HepG2 (cell line): Measurements from ENCODE around the gene MAPK11. TPM values are rescaled to one million over a fixed set of nuclear protein-coding genes. Genes with fewer than 3 reads are reported as not detected.

ENCODE experiments used
- ATAC-seq: fragments of 200-7000 bp; cut with Tn5 transposase; 3 replicates; pipeline ENCODE4 v1.9.1; 2020; ENCODE audit warnings: mild to moderate bottlenecking, moderate library complexity
- BruUV-seq: library from RNA; stranded (reverse); fragments of 400-500 nt; replicated peaks from 2 replicates; lab custom pipeline; 2021; lab: Mats Ljungman, UMichigan
- CTCF ChIA-PET: fragments of 300-600 bp; formaldehyde crosslinking; extraction: SDS; loops from one replicate; lab custom pipeline; 2021; ENCODE audit warnings: low total read pairs, inconsistent platforms, low intra/inter-chr PET ratio; lab: Yijun Ruan, JAX
- POLR2A ChIA-PET: fragments of 350-600 bp; sonication (Branson Sonifier 250); formaldehyde crosslinking; loops from one replicate; lab custom pipeline; 2020; ENCODE audit warnings: antibody characterized with exemption, inconsistent platforms; lab: Yijun Ruan, JAX
- DNase-seq: peaks from one replicate; pipeline ENCODE4 v3.0.0-alpha.2; 2015; ENCODE audit warnings: low spot score
- FAIRE-seq: peaks from 3 replicates; lab custom pipeline; 2011; peaks lifted over from hg19 to GRCh38; lab: Jason Lieb, UNC
- H2AFZ ChIP-seq: one replicate; pipeline ENCODE4 v1.6.1; 2011; ENCODE audit warnings: low read length, inconsistent platforms
- H3K27ac ChIP-seq: fragments of 300-600 bp; 3 replicates; pipeline ENCODE4 v1.8.0; 2011; ENCODE audit warnings: mixed run types, mild to moderate bottlenecking, mixed read lengths, low read length, inconsistent platforms; ENCODE audit not compliant: insufficient read depth; ENCODE audit errors: extremely low read length
- H3K27me3 ChIP-seq, 2 experiments: fragments of 200-600 bp in 1 of 2; 2 replicates in 1 of 2; 3 replicates in 1 of 2; pipeline versions ENCODE4 v1.6.0 to v1.8.0; 2011; ENCODE audit warnings: low read length in 2 of 2, mild to moderate bottlenecking in 2 of 2, moderate library complexity in 2 of 2, inconsistent platforms in 1 of 2; ENCODE audit not compliant: insufficient read depth in 2 of 2, control insufficient read depth in 1 of 2
- H3K36me3 ChIP-seq, 2 experiments: fragments of 200-600 bp in 1 of 2; replicated peaks in 1 of 2; 2 replicates in 1 of 2; 3 replicates in 1 of 2; pipeline versions ENCODE4 v1.5.1 to v1.8.0; 2011; ENCODE audit warnings: low read length in 2 of 2, inconsistent platforms in 1 of 2; ENCODE audit not compliant: insufficient read depth in 2 of 2, control insufficient read depth in 1 of 2
- H3K4me1 ChIP-seq: 2 replicates; pipeline ENCODE4 v1.5.1; 2012; ENCODE audit warnings: low read length, inconsistent platforms; ENCODE audit not compliant: insufficient read depth
- H3K4me2 ChIP-seq: 2 replicates; pipeline ENCODE4 v1.6.0; 2011; ENCODE audit warnings: low read depth, low read length, inconsistent platforms
- H3K4me3 ChIP-seq, 3 experiments: fragments of 200-600 bp in 1 of 3; sonication (generic), shearing (Covaris generic) in 1 of 3; replicated peaks in 1 of 3; 2 replicates each; pipeline ENCODE4 v1.5.1; 2011 to 2016; ENCODE audit warnings: low read length in 3 of 3, inconsistent platforms in 2 of 3, low read depth in 2 of 3, mild to moderate bottlenecking in 2 of 3, control low read depth in 1 of 3, mixed read lengths in 1 of 3; ENCODE audit not compliant: insufficient read depth in 1 of 3
- H3K79me2 ChIP-seq: one replicate; pipeline ENCODE4 v1.6.1; 2011; ENCODE audit warnings: low read length, inconsistent platforms; ENCODE audit not compliant: insufficient read depth
- H3K9ac ChIP-seq: 2 replicates; pipeline ENCODE4 v1.6.0; 2011; ENCODE audit warnings: mild to moderate bottlenecking, low read depth, low read length, inconsistent platforms; ENCODE audit not compliant: insufficient read depth
- H3K9me3 ChIP-seq: 2 replicates; pipeline ENCODE4 v1.5.1; 2012; ENCODE audit warnings: mild to moderate bottlenecking, low read length
- H4K20me1 ChIP-seq: 2 replicates; pipeline ENCODE4 v1.6.0; 2011; ENCODE audit warnings: inconsistent platforms, mild to moderate bottlenecking, low read length, moderate library complexity; ENCODE audit not compliant: insufficient read depth
- FOXO4 ChIP-seq: sonication (generic); formaldehyde crosslinking; conservative IDR thresholded peaks from 2 replicates; pipeline ENCODE4 v1.8.1; 2023; ENCODE audit warnings: missing genetic modification reagents
- HNRNPL ChIP-seq: fragments of 200-400 bp; formaldehyde crosslinking; IDR thresholded peaks from 2 replicates; pipeline ENCODE4 v1.6.1; 2017; ENCODE audit warnings: mild to moderate bottlenecking, low read depth, low read length
- MYC ChIP-seq: sonication (generic); formaldehyde crosslinking; IDR thresholded peaks from 2 replicates; pipeline ENCODE4 v1.9.0; 2021; ENCODE audit warnings: missing genetic modification reagents, borderline replicate concordance
- RFXAP ChIP-seq: sonication (generic); formaldehyde crosslinking; IDR thresholded peaks from 2 replicates; pipeline ENCODE4 v1.4.0; 2020; ENCODE audit warnings: missing genetic modification reagents, borderline replicate concordance
- TFE3 ChIP-seq: IDR thresholded peaks from 2 replicates; pipeline ENCODE4 v1.6.1; 2016
- TOE1 ChIP-seq: sonication (generic); formaldehyde crosslinking; IDR thresholded peaks from 2 replicates; pipeline ENCODE4 v1.4.0; 2020; ENCODE audit warnings: mild to moderate bottlenecking, missing genetic modification reagents
- TP53 ChIP-seq: sonication (generic); formaldehyde crosslinking; conservative IDR thresholded peaks from 2 replicates; pipeline ENCODE4 v1.4.0; 2020; ENCODE audit warnings: missing genetic modification reagents
- ZBTB34 ChIP-seq: sonication (generic); formaldehyde crosslinking; IDR thresholded peaks from 2 replicates; pipeline ENCODE4 v1.8.0; 2022; ENCODE audit warnings: mild to moderate bottlenecking, missing genetic modification reagents
- ZFP1 ChIP-seq: IDR thresholded peaks from 2 replicates; pipeline ENCODE4 v1.6.1; 2016
- ZNF136 ChIP-seq: sonication (generic); formaldehyde crosslinking; IDR thresholded peaks from 2 replicates; pipeline ENCODE4 v1.8.1; 2022; ENCODE audit warnings: low read depth, mild to moderate bottlenecking, moderate library complexity, missing genetic modification reagents
- ZNF337 ChIP-seq: sonication (generic); formaldehyde crosslinking; IDR thresholded peaks from 2 replicates; pipeline ENCODE4 v1.5.1; 2020; ENCODE audit warnings: missing genetic modification reagents, low read depth, mild to moderate bottlenecking, borderline replicate concordance
- WGBS: methylation state at CpG from one replicate; pipeline ENCODE4 v1.1.6; 2017; ENCODE audit warnings: low lambda C conversion rate; 5-methylcytosine and 5-hydroxymethylcytosine counted together
- in situ Hi-C: cut with HindIII; loops from 2 replicates; pipeline ENCODE4 v1.10.0; 2017; ENCODE audit warnings: low pct_unique_long_range_greater_than_20kb; ENCODE audit not compliant: extremely low pct_ligation_motif_present
- intact Hi-C: fragments of 100-400 bp; cut with micrococcal nuclease; formaldehyde crosslinking; loops from one replicate; pipeline ENCODE4 v1.10.0; 2022; ENCODE audit not compliant: unreplicated experiment
- polyA plus RNA-seq, 8 experiments: library from polyadenylated mRNA; depleted of rRNA in 3 of 8; stranded (reverse) in 7 of 8; unstranded in 1 of 8; fragments of >200 nt; fragmentation: Illumina TruSeq in 4 of 8; extraction: Trizol in 4 of 8; gene quantifications; 2 replicates each; pipeline versions ENCODE4 v1.2.1 to v1.2.3, GENCODE V29; 2011 to 2016; ENCODE audit warnings: low read depth in 4 of 8, missing spikeins in 1 of 8, mixed read lengths in 1 of 8; ENCODE audit not compliant: insufficient read depth in 1 of 8
- total RNA-seq, 5 experiments: library from RNA; depleted of rRNA; stranded (reverse); fragments of >200 nt; fragmentation: Illumina TruSeq; extraction: Trizol; gene quantifications; 2 replicates each; pipeline ENCODE4 v1.2.3, GENCODE V29; 2016; ENCODE audit warnings: low read depth in 1 of 5

The MAPK11 gene
- total and polyA plus RNA-seq, 2 of the 13 experiments (the other 11 are each of a cell fraction or from before 2014, with no cell fraction given), result 0.15 to 0.17 TPM

- 63% methylated on average over 12 of the region's 21 CpGs for WGBS
- Histone ChIP-seq H4K20me1 (no peaks in the 10 kb centered on the region), H3K9me3 (no peaks in the 10 kb centered on the region), H3K36me3 (no peaks in the 10 kb centered on the region), H2AFZ (no peak overlapping the region), H3K27ac (no peak overlapping the region), H3K79me2 (no peaks in the 10 kb centered on the region), H3K27me3 (peaks cover 0 to 1% of the 10 kb centered on the region in 2 experiments; a peak in 3 of 5 replicates), H3K4me2 (no peak overlapping the region), H3K4me1 (peaks cover 76% of the 10 kb centered on the region), H3K9ac (no peak overlapping the region), H3K4me3 (no peak overlapping the region)
- intact Hi-C loops, result no loop called here
- TF ChIP-seq RFXAP (no peak), FOXO4 (CRISPR knock-in tag) (0 out of 2 replicates have a peak, but pooled peaks have one; percentile 13), ZFP1 (no peak), MYC (0 out of 2 replicates have a peak, but pooled peaks have one; percentile 1), HNRNPL (0 out of 2 replicates have a peak, but pooled peaks have one; percentile 40)
- FAIRE-seq (no peak), DNase-seq (no peak), ATAC-seq (peak; percentile 2; the same call in 1 of the 3 replicates)
- in situ Hi-C loops, result no loop called here
- POLR2A ChIA-PET, result no interaction called here
- no TSS peak for BruUV-seq
- CTCF ChIA-PET, result no interaction called here
Observed at GRCh38 chr22:50318698-50319411, 48.7 kb upstream of the MAPK11 start.

GRCh38 chr22:50318356-50318697 is 48.1 kb upstream of the MAPK11 start:
- WGBS, result 37% methylated on average over 2 of the region's 7 CpGs
- POLR2A ChIA-PET, result no interaction called here
- peaks cover 74% of the 10 kb centered on the region for H3K4me1 ChIP-seq
- no peaks in the 10 kb centered on the region for H4K20me1 ChIP-seq
- DNase-seq (no peak), FAIRE-seq (no peak), ATAC-seq (peak; percentile 22)
- no peaks in the 10 kb centered on the region for H3K79me2 ChIP-seq
- H3K4me3 ChIP-seq, result no peak overlapping the region
- BruUV-seq, result no TSS peak
- intact Hi-C loops (no loop called here), in situ Hi-C loops (no loop called here)
- H3K27ac ChIP-seq, result no peak overlapping the region
- peaks cover 0 to 1% of the 10 kb centered on the region in 2 experiments; a peak in 3 of 5 replicates for H3K27me3 ChIP-seq
- H3K36me3 ChIP-seq, result no peaks in the 10 kb centered on the region
- no peak overlapping the region for H2AFZ ChIP-seq
- H3K4me2 ChIP-seq, result no peak overlapping the region
- CTCF ChIA-PET, result interaction anchor here (1.5 kb wide), 1 partner anchor 42 kb away, joined by 3 read pairs; no protein-coding TSS in a partner anchor
- H3K9me3 ChIP-seq, result no peaks in the 10 kb centered on the region
- H3K9ac ChIP-seq, result no peak overlapping the region
- TF ChIP-seq ZNF337 (CRISPR knock-in tag), result no peak
- no peak for TF ChIP-seq TFE3
- TF ChIP-seq TP53, result no peak
- no peak for TF ChIP-seq ZNF136 (CRISPR knock-in tag)
- no peak for TF ChIP-seq TOE1
- no peak for TF ChIP-seq ZBTB34 (CRISPR knock-in tag)
